GM12864 (cell line): ENCODE data around the gene MIX23.

Source experiments
- DNase-seq: peaks from one replicate; pipeline ENCODE4 v3.0.0-alpha.2; 2011; ENCODE audit warnings: low read depth
- H3K4me3 ChIP-seq: 2 replicates; pipeline ENCODE4 v1.5.1; 2011; ENCODE audit warnings: mild to moderate bottlenecking, low read depth, low read length, control low read depth
- TF ChIP-seq, protein P1 (sequence below): IDR thresholded peaks from 2 replicates; pipeline ENCODE4 v1.5.1; 2011; ENCODE audit warnings: low read depth, mild to moderate bottlenecking, moderate library complexity, low read length, control low read depth, inconsistent platforms; ENCODE audit errors: missing control alignments

Gene MIX23

DNA sequence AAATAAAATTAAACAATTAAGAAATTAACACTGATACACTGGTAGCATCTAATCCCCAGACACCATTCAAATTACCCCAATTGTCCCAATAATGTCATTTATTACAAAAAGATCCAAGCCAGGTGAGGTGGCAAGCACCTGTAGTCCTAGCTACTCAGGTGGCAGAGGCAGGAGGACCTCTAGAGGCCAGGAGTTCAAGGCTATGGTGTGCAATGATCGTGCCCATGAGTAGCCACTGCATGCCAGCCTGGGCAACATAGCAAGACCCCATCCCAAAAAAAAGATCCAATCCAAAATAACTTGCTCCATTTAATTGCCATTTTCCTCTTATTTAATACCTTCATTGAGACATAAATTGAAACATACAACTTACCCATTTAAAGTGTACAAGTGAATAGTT lies 40.2 kb downstream of the MIX23 start:
- DNase-seq: no peak
- TF ChIP-seq, protein P1, sequence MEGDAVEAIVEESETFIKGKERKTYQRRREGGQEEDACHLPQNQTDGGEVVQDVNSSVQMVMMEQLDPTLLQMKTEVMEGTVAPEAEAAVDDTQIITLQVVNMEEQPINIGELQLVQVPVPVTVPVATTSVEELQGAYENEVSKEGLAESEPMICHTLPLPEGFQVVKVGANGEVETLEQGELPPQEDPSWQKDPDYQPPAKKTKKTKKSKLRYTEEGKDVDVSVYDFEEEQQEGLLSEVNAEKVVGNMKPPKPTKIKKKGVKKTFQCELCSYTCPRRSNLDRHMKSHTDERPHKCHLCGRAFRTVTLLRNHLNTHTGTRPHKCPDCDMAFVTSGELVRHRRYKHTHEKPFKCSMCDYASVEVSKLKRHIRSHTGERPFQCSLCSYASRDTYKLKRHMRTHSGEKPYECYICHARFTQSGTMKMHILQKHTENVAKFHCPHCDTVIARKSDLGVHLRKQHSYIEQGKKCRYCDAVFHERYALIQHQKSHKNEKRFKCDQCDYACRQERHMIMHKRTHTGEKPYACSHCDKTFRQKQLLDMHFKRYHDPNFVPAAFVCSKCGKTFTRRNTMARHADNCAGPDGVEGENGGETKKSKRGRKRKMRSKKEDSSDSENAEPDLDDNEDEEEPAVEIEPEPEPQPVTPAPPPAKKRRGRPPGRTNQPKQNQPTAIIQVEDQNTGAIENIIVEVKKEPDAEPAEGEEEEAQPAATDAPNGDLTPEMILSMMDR: no peak
- H3K4me3 ChIP-seq: no peak overlapping the region

DNA sequence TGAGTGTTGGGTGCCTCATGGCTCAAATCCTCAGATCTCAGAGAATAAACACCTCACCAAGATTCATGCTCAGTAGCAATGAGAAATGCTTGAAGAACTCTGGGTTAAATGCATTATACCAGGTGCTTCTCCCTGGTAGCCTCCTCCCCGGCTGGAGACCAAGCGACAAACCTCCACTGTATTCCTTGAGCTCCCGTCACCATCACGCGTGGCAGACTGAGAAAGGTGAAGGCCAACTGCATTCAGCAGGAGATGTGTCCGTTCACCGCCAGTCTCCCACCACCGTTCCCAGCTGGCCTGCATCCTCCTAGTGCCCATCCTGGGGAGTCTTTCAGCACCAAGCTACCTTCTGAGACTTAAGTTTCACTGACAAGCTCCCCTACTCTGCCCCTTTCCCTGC lies 50.5 kb downstream of the MIX23 start:
- DNase-seq: no peak
- TF ChIP-seq, protein P1: no peak
- H3K4me3 ChIP-seq: no peak overlapping the region

DNA sequence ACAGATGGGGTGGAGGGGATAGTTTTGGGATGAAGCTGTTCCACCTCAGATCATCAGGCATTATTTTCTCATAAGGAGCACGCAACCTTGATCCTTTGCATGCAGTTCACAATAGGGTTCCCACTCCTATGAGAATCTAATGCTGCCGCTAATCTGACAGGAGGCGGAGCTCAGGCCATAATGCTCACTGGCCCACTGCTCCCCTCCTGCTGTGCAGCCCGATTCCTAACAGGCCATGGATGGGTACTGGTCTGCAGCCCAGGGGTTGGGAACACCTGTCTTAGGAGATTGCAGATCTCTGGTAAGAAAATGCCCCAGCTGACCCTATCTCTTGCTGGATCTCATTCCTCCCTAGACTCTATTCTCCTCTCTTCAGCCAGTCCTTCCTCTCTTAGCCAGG lies 51.1 kb downstream of the MIX23 start:
- no peak for DNase-seq
- no peak overlapping the region for H3K4me3 ChIP-seq
- TF ChIP-seq, protein P1: no peak

DNA sequence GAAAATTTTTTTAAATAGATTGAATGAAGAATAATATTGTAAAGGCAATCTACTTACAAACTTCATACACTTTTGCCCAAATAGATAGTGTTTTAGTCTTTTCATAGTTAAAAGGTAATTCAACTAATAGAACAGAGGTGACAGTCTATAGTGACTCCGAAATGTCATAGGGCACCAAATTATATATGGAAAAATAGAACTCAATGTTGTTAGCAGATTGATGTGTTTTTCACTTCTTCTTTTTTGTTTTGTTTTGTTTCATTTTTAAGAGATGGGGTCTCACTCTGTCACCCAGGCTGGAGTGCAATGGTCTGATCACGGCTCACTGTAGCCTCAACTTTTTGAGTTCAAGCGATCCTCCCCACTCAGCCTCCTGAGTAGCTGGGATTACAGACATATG lies 57.3 kb downstream of the MIX23 start:
- no peak overlapping the region for H3K4me3 ChIP-seq
- DNase-seq: no peak
- TF ChIP-seq, protein P1: no peak

DNA sequence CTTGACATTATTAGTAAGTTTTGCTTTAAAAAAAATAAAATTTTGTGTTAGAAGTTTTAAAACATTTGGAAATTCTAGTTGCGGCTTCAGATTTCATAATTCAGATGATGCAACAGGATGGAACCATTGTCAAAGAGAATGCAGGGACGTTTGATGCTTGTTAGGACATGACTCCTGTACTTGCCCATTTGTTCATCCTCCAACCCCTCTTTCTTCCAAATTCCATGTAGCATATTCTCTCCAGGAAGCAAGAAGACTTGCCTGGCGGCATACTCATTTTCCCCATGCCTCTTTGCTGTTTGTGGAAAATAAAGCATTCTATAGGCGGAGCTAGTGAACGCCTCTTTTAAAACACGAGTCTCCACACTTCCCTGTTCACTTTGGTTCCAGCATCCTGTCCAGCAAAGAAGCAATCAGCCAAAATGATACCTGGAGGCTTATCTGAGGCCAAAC lies 58.1 kb downstream of the MIX23 start, which contains the start of gene CSTA:
TSS of gene CSTA (plus strand) at position 378 of the 453 bp plus-strand sequence. CDS start at position 423, 45 bp downstream.
- no peak within 1 kb of the TSS for H3K4me3 ChIP-seq
- no peak for DNase-seq
- TF ChIP-seq, protein P1: no peak

DNA sequence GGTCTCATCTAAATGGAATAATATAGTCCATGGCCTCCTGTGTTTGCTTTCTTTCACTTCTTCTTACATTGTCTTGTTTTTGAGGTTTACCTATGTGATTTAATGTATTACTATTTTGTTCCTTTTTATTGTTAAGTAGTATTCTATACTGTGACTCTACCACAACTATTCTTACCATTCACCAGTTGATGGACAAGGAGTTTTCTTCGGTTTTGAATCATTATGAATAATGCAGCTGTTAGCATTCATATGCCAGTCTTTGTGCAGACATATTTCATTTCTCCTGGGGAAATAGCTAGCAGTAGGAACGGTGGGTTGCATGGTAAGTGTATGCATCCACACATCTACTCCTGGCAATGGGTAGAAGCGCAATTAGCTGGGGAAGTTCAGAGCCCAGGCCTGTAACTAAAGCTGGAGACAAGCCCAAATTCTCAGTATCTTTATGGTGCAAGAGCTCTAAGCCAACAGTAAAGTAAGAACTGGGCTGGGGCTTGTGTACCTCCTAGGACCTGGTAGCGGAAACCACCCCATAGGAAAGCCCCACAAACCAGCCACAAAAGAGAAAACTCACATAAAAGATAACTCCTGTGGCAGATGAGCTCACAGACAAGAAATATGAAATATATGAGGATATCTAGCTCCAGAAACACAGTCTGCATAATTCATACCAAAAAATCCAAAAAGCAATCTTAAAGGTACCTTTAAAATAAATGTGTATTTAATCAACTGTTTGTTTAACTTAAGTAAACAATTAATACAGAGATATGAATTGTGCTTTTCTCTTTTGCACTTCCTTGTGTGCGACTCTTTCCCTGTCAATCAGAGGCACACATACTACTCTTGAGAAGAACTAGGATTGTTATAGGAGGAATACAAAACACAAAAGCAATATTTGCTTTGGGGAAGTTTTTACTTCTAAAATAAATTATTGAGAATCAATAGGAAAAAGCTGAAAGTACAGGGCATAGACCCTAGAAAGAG lies 60.6 kb downstream of the MIX23 start:
- TF ChIP-seq, protein P1: no peak
- DNase-seq: no peak
- no peak overlapping the region for H3K4me3 ChIP-seq
